ENCODE results near the gene SEMA7A.

GRCh38 chr15:74375303-74375693 lies 58.5 kb downstream of the SEMA7A start:
- peak; percentile 68 to 90 (median 84) for TF ChIP-seq CTCF (IDR thresholded peaks at IDR 0.05)
- no peak for TF ChIP-seq POLR2A (IDR thresholded peaks at IDR 0.05)
